ENCODE measurements around the gene PTCH1.

- TF ChIP-seq POLR2A (IDR thresholded peaks at IDR 0.05; ENCODE audit: low read depth, low read length), result no peak
- no peak for TF ChIP-seq TAF1 (IDR thresholded peaks at IDR 0.05; ENCODE audit: borderline replicate concordance, low read depth, low read length)
- no peak for TF ChIP-seq POLR2AphosphoS5 (IDR thresholded peaks at IDR 0.05; ENCODE audit: low read depth, low read length)
Observed at GRCh38 chr9:95513711-95514110, 3.1 kb downstream of the PTCH1 start.
